GM18505 (cell line): ENCODE results near the gene IMMP2L.

Experiments
- ATAC-seq: cut with Tn5 transposase; IDR thresholded peaks from one replicate; pipeline ENCODE4 v1.9.1; 2021; ENCODE audit not compliant: unreplicated experiment
- POLR2A ChIP-seq: IDR thresholded peaks from 4 replicates; pipeline ENCODE4 v1.6.1; 2011; ENCODE audit warnings: borderline replicate concordance; ENCODE audit not compliant: insufficient read depth, insufficient read length; ENCODE audit errors: extremely low read depth

IMMP2L gene

DNA sequence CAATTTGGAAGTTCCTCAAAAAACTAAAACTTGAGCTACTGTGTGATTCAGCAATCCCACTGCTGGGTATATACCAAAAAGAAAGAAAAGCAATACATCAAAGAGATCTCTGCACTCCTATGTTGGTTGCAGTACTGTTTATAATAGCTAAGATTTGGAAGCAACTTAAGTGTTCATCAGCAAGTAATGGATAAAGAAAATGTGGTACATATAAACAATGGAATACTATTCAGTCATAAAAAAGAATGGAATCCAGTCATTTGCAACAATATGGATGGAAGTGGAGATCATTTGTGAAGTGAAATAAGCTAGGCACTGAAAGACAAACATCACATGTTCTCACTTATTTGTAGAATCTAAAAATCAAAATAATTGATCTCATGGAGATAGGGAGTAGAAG is 16.5 kb upstream of the IMMP2L start:
- TF ChIP-seq POLR2A, result no peak

DNA sequence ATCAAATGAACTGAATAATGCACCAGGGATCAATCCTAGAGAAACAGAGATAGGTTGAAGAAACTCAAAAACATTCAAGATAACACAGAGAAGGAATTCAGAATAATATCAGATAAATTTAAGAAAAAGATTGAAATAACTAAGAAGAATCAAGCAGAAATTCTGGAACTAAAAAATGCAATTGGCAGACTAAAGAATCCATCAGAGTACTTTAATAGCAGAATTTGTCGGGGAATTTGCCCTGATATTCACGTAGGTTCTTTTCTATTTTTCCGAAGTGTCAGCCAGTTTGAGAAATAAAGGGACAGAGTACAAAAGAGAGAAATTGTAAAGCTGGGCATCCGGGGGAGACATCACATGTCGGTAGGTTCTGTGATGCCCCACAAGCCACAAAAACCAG is 9.4 kb upstream of the IMMP2L start:
- no peak for TF ChIP-seq POLR2A
- ATAC-seq, result no peak

More for the DNA sequence above, 16.5 kb upstream of the IMMP2L start:
- no peak for ATAC-seq

DNA sequence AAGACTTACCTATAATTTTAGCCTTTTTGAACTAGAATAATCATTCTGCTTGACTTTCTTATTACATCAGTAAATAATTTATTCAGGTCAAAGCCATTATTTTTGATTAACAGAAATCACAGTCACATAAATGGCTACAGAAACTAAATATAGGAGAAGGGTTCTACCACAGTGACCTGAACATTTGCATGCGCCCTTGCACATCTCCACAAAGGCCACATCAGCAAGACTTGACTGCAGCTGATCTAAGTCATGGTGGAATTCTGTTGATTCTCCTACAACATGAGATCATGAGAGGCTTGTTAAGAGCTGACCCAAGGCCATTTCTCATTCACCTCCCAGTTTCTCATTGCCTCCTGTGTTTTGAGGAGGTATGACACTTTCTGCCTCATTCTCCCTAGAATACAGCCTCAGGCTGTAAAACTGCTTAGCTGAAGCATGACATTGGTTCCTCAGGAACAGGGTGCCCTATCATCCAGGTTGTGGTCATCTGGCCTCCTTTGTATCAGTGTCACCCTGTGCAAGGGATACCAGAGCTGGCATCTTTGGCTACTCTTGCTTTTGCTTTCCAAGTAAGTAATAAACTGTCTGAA is 6.7 kb upstream of the IMMP2L start:
- TF ChIP-seq POLR2A, result no peak
- ATAC-seq, result peak; percentile 79

DNA sequence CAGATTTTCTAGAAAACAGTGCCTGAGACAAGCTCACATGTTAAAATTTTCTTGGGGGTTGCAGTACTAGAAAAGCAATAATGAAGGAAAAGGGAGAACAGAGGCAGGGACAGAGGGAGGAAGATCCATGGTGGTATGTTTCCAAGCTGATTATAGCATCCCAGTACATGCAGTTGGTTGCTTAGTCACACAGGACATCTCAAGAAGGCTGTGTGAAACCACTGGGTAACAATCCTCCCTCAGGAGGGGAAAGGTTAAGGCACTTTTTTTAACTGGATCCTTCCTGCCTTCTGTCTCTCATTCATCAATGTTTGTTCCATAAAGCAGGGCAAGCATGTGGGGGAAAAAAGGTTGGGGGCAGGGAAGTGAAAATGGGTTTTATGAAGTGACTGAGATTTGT is 6.1 kb upstream of the IMMP2L start:
- no peak for TF ChIP-seq POLR2A
- no peak for ATAC-seq

DNA sequence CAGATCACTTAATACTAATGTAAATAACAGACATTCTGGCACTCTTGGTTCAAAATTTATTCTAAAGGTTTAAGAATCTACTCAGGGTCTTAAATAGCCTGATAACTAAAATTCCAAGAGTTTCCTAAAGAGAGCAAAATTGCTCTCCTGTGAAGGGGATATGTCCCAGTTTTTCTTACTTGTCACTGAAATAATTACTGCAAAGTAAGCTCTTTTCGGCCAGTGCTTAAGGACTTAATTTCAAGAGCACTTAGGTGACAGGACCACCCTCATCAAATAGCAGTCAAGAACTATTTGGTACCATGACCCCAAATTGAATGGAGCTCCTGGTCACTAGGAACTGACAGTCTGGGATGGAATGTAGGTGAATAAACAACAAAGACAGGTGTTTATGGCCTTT is 1.8 kb upstream of the IMMP2L start:
- no peak for ATAC-seq

DNA sequence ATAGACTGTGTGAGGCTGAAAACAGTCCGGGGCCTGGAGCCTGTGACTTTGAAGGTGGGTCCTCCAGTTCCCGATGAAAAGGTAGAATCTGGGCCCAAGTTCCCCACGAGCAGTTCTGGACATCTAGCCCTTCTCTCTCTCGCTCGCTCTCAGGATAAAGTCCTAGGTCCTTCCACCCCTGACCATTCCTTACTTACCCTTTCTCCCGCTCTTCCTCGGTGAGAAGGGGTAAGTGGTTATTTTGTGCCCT is 713 bp downstream of the IMMP2L start:
- ATAC-seq, result no peak
- no peak for TF ChIP-seq POLR2A

More for the DNA sequence above, 1.8 kb upstream of the IMMP2L start:
- TF ChIP-seq POLR2A, result no peak

DNA sequence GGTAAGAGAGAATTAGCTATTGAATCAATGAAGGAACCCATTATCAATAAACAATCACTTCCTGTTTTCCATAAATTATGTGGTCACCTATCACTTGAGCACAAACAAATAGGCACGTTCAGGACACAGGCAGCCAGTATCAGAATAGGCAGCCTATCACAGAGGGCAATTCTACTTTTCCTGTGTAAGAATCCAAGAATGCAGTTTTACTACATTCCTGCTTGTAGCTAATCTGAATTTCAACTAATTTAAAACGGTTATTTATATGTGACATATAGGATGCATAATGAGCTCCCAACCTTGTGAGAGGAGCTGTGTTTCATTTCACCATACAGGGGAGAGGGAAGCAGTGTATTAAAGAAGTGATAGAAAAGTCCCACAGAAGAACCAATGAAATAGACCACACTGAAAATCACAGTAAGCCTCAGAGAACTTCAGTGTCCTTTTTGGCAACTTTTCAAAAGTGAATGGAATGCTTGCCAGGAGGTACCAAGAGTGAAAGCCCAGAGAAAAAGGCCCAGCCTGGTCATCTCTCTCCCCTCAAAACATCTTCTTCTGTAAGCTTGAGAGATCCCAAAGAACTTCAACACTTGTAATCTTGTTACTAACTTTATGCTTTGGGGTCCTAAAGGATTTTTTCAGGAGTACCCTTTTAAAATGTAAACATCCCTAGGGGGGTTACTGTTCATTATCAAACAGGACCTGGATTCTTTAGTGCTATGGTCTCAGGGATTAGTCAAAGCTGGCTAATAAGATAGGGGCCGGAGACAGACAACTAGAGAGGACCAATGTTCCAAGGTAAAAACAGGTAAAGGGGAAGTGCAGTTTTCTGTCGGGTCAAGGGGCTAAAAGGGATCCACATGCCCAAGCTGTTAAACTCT is 1.3 kb downstream of the IMMP2L start:
- TF ChIP-seq POLR2A, result no peak
- no peak for ATAC-seq

DNA sequence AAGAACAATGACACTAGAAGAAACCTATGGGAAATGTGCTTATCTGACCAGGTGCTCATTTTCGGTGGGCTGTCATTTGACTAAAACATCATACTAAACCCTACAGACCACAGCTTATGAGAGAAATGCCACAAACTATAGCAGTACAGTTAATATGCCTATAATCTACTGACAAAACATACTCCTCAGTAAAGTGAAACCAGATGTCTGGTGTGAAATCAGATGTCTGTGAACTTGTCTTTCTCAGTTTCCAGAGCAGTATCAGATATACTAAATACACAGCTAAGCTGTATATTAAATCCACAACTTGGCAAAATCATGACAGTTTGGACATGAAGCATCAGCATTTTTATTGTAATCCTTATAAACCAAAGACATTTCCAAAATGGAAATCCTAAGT is 3.3 kb downstream of the IMMP2L start:
- no peak for TF ChIP-seq POLR2A
- ATAC-seq, result peak; percentile 61

DNA sequence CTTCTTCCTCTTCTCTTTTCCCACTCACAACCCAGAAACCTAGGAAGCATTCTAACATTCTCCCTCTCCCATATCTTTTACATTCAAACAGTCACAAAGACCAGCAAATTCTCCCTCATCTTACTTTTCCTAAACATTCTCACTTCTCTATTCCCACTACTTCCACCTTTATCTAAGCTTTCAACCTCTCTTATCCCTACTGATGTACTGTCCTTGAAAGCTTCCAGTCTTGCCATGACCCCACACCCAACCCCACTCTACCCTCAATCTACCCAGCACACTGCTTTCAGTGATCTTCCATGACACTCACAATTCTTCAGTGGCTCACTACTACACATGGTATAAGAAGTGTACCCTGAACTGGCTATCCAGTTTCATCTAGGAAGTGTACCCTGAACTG is 5.3 kb downstream of the IMMP2L start:
- no peak for TF ChIP-seq POLR2A
- ATAC-seq, result no peak

DNA sequence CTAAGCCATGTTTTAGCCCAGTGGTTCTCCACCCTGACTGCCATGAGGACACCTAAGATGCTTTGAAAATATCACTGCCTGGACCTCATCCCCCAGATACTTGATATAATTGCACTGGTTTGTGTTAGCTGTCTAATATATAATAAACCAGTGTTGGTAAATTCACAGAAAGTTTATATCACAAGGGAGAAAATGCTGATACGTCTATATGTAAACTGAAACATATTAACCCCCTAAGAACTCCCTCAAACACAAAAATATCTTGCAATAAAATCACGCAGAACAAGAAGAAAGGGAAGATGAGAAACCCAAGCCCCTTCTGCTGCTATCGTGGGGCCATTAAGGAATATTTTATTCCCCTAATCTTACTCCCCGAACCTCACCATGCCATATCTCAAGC is 8.2 kb downstream of the IMMP2L start:
- no peak for ATAC-seq
- TF ChIP-seq POLR2A, result no peak

DNA sequence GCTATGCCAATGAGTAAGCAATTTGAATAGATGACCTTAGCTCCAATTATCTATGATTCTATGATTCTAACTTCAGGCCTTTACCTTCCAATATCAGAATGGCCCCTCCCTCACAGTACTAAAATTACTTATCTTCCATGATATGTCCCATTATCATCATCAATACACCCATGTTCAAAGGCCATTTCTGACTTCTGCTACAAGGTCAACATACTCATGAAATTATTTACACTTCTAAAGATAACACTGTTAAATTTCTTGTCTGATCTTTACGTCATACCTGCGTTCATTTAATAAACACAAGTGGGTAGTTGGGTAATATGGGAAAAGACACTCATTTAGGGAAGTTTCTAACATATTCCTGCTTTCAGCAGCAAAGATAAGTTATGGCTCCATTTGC is 21.2 kb downstream of the IMMP2L start:
- no peak for ATAC-seq

DNA sequence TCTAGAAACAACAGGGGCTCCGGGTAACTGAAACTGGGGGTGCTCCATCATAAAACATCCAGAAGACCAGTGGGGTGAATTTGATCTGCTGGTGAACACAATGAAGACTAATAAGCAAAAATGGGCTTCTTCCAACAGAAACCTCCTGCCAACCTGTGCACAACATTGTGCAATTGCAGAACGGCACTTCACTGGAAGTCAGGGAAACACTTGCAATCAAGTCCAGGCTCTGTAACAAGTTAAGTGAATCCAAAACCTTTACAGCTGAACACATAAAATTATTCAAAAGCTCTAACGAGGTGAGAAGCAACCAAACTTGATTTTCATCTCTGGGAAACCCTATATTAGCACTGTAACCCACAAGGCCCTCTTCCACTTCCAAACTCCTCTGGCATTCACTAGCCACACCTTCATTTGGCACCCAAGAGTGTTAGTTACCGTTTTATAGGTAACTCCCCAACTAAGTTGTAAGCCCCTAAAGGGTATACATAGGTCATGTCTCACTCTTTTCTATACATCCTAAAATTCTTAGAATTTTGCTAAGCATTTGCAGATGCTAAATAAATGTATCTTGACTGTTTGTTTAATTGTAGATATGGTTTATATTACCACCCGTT is 22.0 kb downstream of the IMMP2L start:
- no peak for TF ChIP-seq POLR2A
- no peak for ATAC-seq

More for the DNA sequence above, 21.2 kb downstream of the IMMP2L start:
- no peak for TF ChIP-seq POLR2A

DNA sequence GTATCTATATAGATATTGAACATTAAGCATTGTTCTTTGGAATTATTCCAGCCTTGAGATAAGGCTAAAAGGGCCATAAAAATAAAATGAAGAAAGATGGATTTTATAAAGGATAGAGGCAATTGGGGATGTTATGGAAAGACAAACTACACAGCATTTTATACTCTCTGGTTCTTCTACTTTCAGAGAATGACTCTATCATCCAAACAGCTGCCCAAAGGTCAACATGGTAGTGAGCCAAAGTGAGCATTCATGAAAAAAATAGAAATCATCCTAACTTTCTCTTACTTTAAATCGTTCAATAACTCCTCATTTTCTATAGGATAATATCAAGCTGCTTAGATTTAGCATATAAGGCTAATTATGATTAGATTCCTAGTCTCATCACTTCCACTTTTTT is 25.2 kb downstream of the IMMP2L start:
- no peak for TF ChIP-seq POLR2A
- no peak for ATAC-seq

DNA sequence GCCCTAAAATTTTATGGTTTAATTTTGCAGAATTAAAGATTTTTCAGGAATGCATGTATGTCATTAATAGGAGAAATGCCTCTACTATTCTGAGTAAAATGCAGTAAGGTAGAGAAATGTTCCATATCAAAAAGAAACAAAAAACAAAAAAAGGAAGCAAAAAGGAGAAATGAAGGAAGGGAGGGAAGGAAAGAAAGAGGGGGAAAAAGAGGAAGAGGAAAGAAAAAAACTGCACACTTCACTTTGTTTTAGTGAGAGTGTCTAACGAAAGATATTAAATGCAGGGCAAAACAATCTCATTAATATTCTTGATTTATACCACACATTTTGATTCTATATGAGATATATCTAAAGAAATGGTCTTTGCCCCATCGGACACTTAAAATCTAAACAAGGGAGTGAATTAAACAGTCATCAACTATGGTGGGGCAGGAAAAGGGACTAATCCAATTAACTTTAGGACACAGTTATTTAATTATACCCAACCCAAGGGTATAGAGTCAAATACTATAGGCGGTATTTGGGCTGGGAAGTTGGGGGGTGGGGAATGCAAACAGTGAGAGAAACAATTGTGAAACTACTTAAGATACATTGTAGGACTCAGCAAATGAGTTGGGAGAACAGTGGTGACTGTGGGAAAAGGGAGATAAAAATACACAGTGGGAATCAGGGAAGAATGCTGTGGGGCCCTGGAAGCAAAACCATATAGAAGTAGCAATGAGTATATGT is 27.0 kb downstream of the IMMP2L start:
- no peak for ATAC-seq
- no peak for TF ChIP-seq POLR2A

DNA sequence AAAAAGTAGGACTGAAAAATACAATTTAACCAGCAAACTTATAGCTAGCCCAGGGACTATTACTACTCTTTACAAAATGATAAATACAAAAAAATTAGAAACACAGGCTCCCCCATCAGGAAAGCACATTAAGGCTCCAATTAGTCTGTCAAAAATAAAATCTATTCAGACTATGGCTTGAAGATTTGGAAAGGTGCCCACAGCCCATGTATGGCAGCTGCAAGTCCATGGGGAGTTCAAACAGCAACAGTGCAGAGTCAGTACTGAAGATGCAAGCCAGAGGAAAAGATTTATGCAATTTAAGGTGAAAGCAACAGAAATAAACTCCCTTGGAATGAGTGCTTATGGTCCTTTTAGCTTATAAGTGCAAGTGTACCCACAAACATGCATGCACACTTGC is 29.7 kb downstream of the IMMP2L start:
- TF ChIP-seq POLR2A, result no peak
- no peak for ATAC-seq

DNA sequence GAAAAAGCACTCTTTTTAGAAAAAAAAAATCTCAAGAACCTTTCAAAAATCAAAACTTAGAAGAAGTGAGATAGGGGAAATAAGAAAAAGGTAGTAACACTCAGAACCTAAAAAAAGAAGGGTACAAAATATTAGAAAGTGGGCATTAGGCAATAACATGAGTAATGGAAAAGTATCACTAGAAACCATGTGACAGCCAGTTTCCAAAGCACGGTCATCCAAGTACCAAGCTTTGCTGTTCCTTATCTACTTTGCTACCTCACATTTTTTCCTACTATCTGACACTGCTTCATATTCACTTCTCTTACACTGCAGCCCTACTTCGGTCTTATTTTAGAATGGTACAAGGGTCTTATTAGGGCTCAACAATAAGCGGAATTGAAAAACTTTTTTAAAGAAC is 30.3 kb downstream of the IMMP2L start:
- no peak for ATAC-seq

More for the DNA sequence above, 30.3 kb downstream of the IMMP2L start:
- TF ChIP-seq POLR2A, result no peak
